Astrocyte (in vitro differentiated cells and primary cell): ENCODE measurements around the gene NMT2. TPM values are rescaled to one million over a fixed set of nuclear protein-coding genes. Genes with fewer than 3 reads are reported as not detected.

Experiments used
- DNase-seq: peaks from one replicate; pipeline ENCODE4 v3.0.0-alpha.2; 2010; ENCODE audit warnings: low read depth
- FAIRE-seq: peaks from 2 replicates; lab custom pipeline; 2011; peaks lifted over from hg19 to GRCh38; lab: Jason Lieb, UNC
- H2AFZ ChIP-seq: 2 replicates; pipeline ENCODE4 v1.6.0; 2012; ENCODE audit warnings: low read depth, low read length, inconsistent platforms
- H3K27ac ChIP-seq: 2 replicates; pipeline ENCODE4 v1.5.1; 2011; ENCODE audit warnings: low read depth, low read length, inconsistent platforms
- H3K27me3 ChIP-seq: 2 replicates; pipeline ENCODE4 v1.6.0; 2011; ENCODE audit warnings: low read length, inconsistent platforms; ENCODE audit not compliant: insufficient read depth
- H3K36me3 ChIP-seq: 2 replicates; pipeline ENCODE4 v1.5.1; 2011; ENCODE audit warnings: low read length, inconsistent platforms; ENCODE audit not compliant: insufficient read depth
- H3K4me1 ChIP-seq: 2 replicates; pipeline ENCODE4 v1.5.1; 2011; ENCODE audit warnings: low read length, inconsistent platforms; ENCODE audit not compliant: insufficient read depth
- H3K4me2 ChIP-seq: 2 replicates; pipeline ENCODE4 v1.6.0; 2012; ENCODE audit warnings: low read length, inconsistent platforms
- H3K4me3 ChIP-seq: 2 replicates; pipeline ENCODE4 v1.5.1; 2011; ENCODE audit warnings: low read depth, mild to moderate bottlenecking, low read length, inconsistent platforms; ENCODE audit not compliant: insufficient read depth
- H3K79me2 ChIP-seq: 2 replicates; pipeline ENCODE4 v1.6.0; 2012; ENCODE audit warnings: mild to moderate bottlenecking, low read length, inconsistent platforms; ENCODE audit not compliant: insufficient read depth
- H3K9ac ChIP-seq: 2 replicates; pipeline ENCODE4 v1.6.0; 2012; ENCODE audit warnings: mild to moderate bottlenecking, low read length, inconsistent platforms
- H3K9me3 ChIP-seq: 2 replicates; pipeline ENCODE4 v1.5.1; 2012; ENCODE audit warnings: low read depth, mild to moderate bottlenecking, low read length, inconsistent platforms; ENCODE audit not compliant: insufficient read depth
- H4K20me1 ChIP-seq: 2 replicates; pipeline ENCODE4 v1.6.0; 2012; ENCODE audit warnings: low read length, inconsistent platforms; ENCODE audit not compliant: insufficient read depth
- H3K27ac Mint-ChIP-seq: one replicate; pipeline ENCODE4 v1.8.0; 2021; ENCODE audit warnings: mild to moderate bottlenecking, mixed read lengths; ENCODE audit not compliant: unreplicated experiment
- H3K27me3 Mint-ChIP-seq: one replicate; pipeline ENCODE4 v1.8.0; 2021; ENCODE audit warnings: low read depth, mixed read lengths; ENCODE audit not compliant: unreplicated experiment
- H3K36me3 Mint-ChIP-seq: one replicate; pipeline ENCODE4 v1.8.0; 2021; ENCODE audit warnings: low read depth, mixed read lengths; ENCODE audit not compliant: unreplicated experiment
- H3K4me1 Mint-ChIP-seq: one replicate; pipeline ENCODE4 v1.8.0; 2021; ENCODE audit warnings: low read depth, mixed read lengths; ENCODE audit not compliant: unreplicated experiment
- H3K4me3 Mint-ChIP-seq: one replicate; pipeline ENCODE4 v1.8.0; 2021; ENCODE audit warnings: mild to moderate bottlenecking, moderate library complexity, mixed read lengths; ENCODE audit not compliant: unreplicated experiment
- H3K9me3 Mint-ChIP-seq: one replicate; pipeline ENCODE4 v1.8.0; 2021; ENCODE audit warnings: mild to moderate bottlenecking, mixed read lengths; ENCODE audit not compliant: unreplicated experiment
- EZH2 ChIP-seq: IDR thresholded peaks from 2 replicates; pipeline ENCODE4 v1.6.1; 2012; ENCODE audit warnings: mild to moderate bottlenecking, low read length, inconsistent platforms; ENCODE audit not compliant: insufficient read depth
- total RNA-seq: library from RNA; stranded (reverse); gene quantifications from 2 replicates; pipeline ENCODE4 v1.2.1, GENCODE V29; 2021
- TF ChIP-seq, protein P1 (sequence below): IDR thresholded peaks from 2 replicates; pipeline ENCODE4 v1.5.1; 2011; ENCODE audit warnings: low read depth, mild to moderate bottlenecking, inconsistent platforms, low read length, moderate library complexity; ENCODE audit not compliant: insufficient read depth

The NMT2 gene
- total RNA-seq, 1 donor from 2014 or later: 22.1 TPM

DNA sequence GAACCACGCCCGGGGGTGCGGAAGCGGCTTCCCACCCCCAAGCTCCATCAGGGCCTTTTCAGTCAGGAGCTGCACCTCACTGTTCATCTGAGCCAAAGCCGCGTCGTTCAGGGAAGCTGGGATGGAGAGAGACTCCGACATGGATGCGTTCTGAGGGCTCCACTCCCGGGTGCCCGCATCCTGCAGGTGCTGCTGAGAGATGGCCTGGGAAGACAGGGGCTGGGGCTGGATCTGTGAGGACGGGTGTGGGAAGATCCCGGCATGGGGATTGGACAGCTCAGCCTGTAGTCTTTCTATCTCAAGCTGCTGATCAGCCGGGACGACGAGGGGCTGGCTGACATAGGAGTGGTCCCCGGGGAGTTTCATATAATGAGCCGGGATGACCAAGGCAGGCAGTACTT, 45.0 kb upstream of the NMT2 start:
- Histone ChIP-seq H3K79me2 (peaks cover 10% of the 10 kb centered on the region), H3K27me3 (no peaks in the 10 kb centered on the region), H3K36me3 (no peaks in the 10 kb centered on the region), H4K20me1 (no peaks in the 10 kb centered on the region), H3K4me3 (no peak overlapping the region), H3K27ac (no peak overlapping the region), H2AFZ (no peak overlapping the region), H3K9ac (no peak overlapping the region), H3K9me3 (no peaks in the 10 kb centered on the region), H3K4me1 (peaks cover 15% of the 10 kb centered on the region), H3K4me2 (no peak overlapping the region)
- H3K4me3 Mint-ChIP-seq: no peak overlapping the region
- H3K4me1 Mint-ChIP-seq: peaks cover 15% of the 10 kb centered on the region
- peaks cover 34% of the 10 kb centered on the region for H3K36me3 Mint-ChIP-seq
- H3K27me3 Mint-ChIP-seq: no peaks in the 10 kb centered on the region
- no peak for DNase-seq
- no peak for TF ChIP-seq EZH2
- TF ChIP-seq, protein P1, sequence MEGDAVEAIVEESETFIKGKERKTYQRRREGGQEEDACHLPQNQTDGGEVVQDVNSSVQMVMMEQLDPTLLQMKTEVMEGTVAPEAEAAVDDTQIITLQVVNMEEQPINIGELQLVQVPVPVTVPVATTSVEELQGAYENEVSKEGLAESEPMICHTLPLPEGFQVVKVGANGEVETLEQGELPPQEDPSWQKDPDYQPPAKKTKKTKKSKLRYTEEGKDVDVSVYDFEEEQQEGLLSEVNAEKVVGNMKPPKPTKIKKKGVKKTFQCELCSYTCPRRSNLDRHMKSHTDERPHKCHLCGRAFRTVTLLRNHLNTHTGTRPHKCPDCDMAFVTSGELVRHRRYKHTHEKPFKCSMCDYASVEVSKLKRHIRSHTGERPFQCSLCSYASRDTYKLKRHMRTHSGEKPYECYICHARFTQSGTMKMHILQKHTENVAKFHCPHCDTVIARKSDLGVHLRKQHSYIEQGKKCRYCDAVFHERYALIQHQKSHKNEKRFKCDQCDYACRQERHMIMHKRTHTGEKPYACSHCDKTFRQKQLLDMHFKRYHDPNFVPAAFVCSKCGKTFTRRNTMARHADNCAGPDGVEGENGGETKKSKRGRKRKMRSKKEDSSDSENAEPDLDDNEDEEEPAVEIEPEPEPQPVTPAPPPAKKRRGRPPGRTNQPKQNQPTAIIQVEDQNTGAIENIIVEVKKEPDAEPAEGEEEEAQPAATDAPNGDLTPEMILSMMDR: no peak
- H3K9me3 Mint-ChIP-seq: no peaks in the 10 kb centered on the region
- no peak for FAIRE-seq
- no peak overlapping the region for H3K27ac Mint-ChIP-seq

DNA sequence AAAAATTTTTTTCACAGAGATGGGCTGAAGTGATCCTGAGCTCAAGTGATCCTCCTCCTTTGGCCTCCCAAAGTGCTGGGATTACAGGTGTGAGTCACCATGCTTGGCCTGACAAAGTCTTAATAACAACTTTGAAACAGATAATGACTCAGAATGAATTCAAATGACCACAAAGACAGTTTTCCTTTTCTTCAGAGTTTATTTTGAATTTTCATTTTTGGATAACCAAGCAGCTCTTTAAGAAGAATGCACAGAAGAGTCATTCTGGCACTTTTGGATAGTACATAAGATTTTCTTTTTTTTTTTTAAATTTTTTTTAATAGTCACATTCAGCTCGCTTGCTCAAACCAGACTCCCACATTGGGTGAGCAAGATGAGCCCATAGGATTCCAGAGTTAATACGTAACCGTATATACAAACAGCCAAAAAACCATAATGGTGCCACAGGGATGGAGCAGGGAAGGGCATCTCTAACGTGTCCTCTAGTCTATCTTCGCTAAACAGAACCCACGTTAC, 43.0 kb upstream of the NMT2 start:
- no peaks in the 10 kb centered on the region for H3K9me3 ChIP-seq
- no peak overlapping the region for H2AFZ ChIP-seq
- H3K27me3 Mint-ChIP-seq: no peaks in the 10 kb centered on the region
- H3K4me1 Mint-ChIP-seq: peaks cover 12% of the 10 kb centered on the region
- H3K4me1 ChIP-seq: peaks cover 15% of the 10 kb centered on the region
- H3K9me3 Mint-ChIP-seq: no peaks in the 10 kb centered on the region
- H3K36me3 Mint-ChIP-seq: peaks cover 32% of the 10 kb centered on the region
- FAIRE-seq: peak; percentile 89
- H3K27me3 ChIP-seq: no peaks in the 10 kb centered on the region
- no peaks in the 10 kb centered on the region for H4K20me1 ChIP-seq
- H3K9ac ChIP-seq: peak overlapping the region; percentile 50
- peaks cover 10% of the 10 kb centered on the region for H3K79me2 ChIP-seq
- peak overlapping the region; percentile 86 for H3K27ac ChIP-seq
- TF ChIP-seq, protein P1: no peak
- TF ChIP-seq EZH2: no peak
- H3K4me3 Mint-ChIP-seq: no peak overlapping the region
- no peak overlapping the region for H3K27ac Mint-ChIP-seq
- peak overlapping the region; percentile 68 for H3K4me2 ChIP-seq
- peak overlapping the region; percentile 42 for H3K4me3 ChIP-seq
- DNase-seq: peak; percentile 87
- H3K36me3 ChIP-seq: no peaks in the 10 kb centered on the region

- Mint-ChIP-seq H3K27me3 (no peaks in the 10 kb centered on the region), H3K9me3 (no peaks in the 10 kb centered on the region), H3K36me3 (peaks cover 35% of the 10 kb centered on the region), H3K27ac (no peak overlapping the region), H3K4me3 (no peak overlapping the region), H3K4me1 (peaks cover 12% of the 10 kb centered on the region)
- no peaks in the 10 kb centered on the region for H3K9me3 ChIP-seq
- FAIRE-seq (no peak), DNase-seq (no peak)
- peak overlapping the region; percentile 86 for H3K27ac ChIP-seq
- H3K36me3 ChIP-seq: no peaks in the 10 kb centered on the region
- no peak overlapping the region for H3K9ac ChIP-seq
- no peak overlapping the region for H3K4me2 ChIP-seq
- H4K20me1 ChIP-seq: no peaks in the 10 kb centered on the region
- no peak for TF ChIP-seq EZH2
- TF ChIP-seq, protein P1: no peak
- no peaks in the 10 kb centered on the region for H3K27me3 ChIP-seq
- H3K4me1 ChIP-seq: peaks cover 15% of the 10 kb centered on the region
- no peak overlapping the region for H3K4me3 ChIP-seq
- H3K79me2 ChIP-seq: peaks cover 10% of the 10 kb centered on the region
- no peak overlapping the region for H2AFZ ChIP-seq
Observed at GRCh38 chr10:15210521-15210920, 42.0 kb upstream of the NMT2 start.
